Stimulated activated CD4-positive, alpha-beta T cell treated with anti-CD3 and anti-CD28 coated beads, Interleukin-2, amount 100 ng/mL, for 4 hours (primary cell): ENCODE measurements around the gene USP25.

Source experiments
- DNase-seq: peaks from one replicate; pipeline ENCODE4 v3.0.0-alpha.2; 2020; ENCODE audit warnings: low read depth

The USP25 gene

DNA sequence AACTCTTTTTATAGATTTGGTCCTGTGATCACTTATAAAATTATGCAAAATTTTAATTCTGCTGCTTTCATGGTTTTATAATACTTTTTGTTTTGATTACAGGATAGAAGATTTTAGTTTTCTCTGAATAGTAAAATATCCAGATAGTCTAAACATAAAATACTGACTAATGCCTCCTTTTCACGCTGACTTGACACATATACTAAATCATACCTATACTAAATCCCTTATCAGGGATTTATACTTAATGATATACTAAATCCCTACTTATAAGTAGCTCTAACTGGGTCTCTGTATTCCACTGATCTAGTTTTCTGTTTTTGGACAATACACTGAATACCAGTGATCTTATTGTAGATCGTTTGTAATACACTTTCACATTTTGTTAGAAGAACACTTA lies 128.0 kb downstream of the USP25 start:
- DNase-seq: no peak

DNA sequence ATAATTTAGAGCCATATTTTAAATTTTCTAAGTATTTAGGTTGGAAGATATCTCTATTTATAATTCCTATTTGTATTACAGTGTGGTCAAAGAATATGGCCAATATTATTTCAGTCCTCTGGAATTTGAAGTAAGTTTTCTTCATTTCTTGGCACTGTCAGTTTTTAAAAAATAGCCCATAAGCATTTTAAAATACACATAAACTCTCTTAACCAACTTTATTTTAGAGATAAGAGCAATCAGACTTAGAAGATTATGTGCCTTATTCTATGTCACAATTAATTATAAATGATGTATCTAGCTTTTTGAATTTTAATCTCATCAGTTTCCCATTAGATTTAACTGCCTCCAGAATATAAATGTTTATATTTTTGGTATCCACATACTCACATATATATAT lies 130.8 kb downstream of the USP25 start:
- DNase-seq: no peak

DNA sequence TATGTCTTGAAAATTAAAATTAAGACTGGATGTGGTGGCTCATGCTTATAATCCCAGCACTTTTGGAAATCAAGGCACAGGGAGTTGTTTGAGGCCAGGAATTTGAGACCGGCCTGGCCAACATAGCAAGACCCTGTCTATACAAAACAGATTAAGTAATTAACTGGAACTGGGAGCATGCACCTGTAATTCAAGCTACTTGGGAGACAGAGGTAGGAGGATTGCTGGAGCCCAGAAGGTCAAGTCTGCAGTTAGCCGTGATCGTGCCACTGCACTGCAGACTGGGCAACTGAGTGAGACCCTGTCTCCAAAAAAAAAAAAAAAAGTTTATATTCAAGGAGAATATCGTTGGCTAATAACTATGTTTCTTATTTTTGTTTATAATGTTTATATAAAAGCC lies 139.2 kb downstream of the USP25 start:
- DNase-seq: no peak

DNA sequence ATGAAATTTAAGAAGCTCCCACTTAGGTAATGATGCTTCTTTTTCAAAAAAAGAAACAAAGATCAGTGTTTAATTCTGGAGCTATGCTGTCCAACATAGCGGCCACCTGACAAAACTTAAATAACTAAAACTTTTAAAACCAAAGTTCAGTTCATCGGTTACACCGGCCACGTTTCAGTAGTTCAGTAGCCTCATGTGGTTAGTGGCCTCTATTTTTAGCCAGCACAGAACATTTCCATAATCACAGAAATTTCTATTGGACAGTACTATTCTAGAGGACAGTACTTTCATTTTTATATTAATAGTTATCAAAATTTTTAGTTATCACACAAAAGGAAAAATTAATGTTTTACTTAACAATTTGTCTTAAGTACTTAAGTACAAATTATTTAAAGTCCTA lies 141.0 kb downstream of the USP25 start:
- no peak for DNase-seq

DNA sequence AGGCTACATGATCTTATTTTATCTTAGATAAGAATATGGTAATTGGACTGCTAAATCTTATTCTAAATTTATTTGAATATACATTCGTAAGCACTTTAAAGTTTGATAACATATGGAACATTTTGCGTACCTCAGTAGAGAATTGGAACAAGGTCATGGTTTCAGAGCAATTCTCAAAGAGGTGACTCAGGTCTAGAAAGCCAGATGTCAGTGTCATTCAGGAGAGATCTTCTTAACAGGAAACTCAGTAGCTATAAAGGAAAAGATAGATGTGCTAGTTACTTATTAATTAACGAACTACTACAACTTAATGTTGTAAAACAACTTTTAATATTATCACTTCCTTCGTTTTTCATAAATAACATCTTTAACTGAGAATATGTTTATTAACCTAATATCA lies 142.5 kb downstream of the USP25 start:
- DNase-seq: no peak

DNA sequence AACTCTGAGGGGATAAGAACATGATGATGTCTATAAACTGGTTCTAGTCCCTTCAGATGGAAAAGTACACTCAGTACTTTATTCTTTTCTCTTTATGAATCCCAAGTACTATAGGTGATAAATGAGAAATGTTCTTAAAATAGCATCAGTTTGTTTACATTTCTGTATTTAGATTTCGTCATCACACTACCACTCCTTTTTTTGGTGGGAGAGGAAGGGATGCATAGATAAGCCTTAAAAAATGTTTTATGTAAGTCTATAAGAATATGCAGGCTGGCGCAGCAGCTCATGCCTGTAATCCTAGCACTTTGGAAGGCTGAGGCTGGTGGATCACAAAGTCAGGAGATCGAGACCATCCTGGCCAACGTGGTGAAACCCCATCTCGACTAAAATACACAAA lies 144.8 kb downstream of the USP25 start:
- DNase-seq: no peak

DNA sequence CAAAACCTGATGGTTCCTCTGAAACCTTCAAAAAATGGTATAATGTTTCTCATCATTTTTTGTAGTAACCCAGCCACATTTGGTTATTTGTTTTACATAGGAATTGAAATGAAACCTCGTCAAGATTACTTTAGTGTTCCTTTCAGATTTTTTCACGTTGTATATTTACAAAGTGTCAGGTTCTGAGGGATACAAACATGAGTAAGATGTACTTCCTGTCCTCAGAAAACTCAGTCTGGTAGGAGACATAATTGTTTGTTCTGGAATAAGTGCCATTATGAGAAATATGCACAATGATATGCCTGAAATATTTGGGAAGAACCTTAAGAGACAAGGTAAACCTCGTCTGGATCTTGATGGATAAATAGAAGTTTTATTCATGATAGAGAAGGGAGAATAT lies 145.5 kb downstream of the USP25 start:
- no peak for DNase-seq

DNA sequence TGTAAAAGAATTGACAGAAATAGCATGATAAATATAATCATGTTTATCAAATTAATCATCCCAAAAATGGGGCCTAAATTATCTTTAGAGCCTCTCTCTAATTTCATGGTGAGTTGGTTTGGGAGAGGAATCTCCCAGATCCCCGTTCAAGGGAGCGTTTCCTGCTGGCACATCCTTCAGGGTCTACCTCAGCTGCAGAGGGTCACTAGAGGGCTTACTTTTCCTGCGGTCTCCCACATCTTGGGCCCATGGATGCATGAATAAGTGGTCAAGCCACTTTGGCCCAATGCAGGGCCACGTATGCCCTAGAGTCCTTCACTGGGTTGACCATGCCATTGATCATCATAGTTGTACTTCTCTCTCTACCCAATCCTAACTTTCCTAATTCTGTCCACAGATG lies 164.1 kb downstream of the USP25 start:
- DNase-seq: no peak

DNA sequence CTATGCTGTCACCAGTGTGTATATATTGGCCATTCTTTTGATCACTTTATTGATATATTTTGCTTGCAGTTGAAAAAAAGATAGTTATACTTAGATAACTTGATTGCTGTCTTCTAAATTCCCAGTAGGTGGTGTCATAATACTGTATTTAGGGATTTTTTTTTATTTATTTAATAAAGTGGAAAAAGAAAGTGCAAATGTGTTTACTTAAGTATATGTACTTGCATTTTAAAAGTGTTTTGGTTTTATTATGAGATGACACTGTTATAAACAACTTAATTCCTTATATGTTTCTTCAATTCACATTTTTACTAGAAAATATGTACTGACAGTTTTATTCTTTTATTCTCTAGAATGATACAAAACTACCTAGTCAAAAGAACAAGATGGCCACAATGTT lies 164.8 kb downstream of the USP25 start:
- DNase-seq: no peak

DNA sequence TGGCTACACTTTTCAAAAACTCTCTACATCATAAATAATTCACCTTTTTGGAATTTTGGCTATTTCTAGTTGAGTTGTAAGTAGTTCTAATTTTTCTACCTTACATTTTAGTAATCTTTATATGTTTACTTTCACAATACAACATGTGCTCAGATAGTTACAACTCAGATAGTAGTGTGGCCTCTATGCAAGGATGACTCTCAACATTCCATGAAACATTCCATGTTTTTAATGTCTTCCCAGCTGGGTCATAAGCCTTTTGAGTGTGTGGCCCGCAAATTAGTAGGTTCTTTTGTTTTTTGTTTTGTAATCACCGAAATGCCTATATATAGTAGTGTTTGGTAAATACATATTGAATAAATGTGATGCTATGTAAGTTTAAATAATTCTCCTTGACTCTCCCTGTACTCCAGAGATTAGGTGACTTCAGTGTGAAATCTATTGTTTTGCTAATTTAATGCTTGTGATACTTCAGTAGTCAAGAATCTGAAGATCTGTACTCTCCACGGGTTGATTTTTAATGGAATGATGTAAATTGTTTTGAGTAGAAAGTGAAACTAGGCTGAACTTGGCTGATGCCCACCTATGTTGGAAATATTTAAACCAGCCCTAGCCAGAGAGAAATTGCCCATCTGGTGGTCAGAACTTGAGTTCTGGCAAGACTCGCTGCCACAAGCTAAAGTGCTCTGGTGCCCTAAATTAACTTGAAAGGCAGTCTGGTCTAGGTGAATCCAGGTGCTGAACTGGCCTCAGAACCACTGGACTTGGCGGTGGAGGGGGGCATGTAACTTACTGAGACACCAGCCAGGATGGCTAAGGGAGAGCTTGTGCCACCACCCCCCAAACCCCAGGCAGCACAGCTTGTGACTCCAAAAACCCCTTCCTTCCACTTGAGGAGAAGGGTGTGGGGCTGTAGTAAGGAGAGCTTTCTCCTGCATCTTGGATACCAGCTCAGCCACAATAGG lies 165.6 kb downstream of the USP25 start:
- DNase-seq: no peak

DNA sequence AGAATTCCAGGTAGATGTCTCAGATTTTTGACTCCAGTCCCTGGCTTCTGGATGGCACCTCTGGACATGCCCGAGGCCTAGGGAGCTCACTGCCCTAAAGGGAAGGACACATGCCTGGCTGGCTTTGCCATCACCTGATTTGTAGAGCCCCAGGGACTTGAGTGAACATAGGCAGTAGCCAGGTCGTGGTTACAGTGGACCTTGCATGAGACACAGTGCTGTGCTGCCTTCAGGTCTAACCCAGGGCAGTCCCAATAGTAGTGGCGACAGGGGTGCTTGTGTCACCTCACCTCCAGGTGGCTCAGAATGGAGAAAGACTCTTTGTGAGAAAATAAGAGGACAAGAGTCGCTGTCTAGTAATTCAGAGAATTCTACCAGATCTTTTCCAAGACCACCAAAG lies 166.7 kb downstream of the USP25 start:
- DNase-seq: no peak

DNA sequence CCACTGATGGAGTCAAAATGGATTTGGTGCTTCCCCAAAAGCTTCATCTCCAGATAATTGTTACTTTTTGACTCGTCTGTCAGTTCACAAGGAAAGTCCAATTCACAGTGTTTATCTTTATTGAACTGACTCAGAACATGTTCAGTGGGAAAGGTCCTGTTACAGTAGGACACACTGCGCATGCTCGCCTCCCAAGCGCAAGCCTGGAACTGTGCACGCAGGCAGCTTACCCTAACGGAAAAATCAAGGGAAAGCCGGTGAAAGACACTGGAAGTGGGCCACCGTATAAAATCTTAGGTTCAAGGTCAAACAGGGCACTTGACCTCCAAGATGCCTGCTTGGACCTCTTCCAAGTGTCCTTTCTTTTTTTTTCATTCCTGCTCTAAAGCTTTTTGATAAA lies 174.6 kb downstream of the USP25 start:
- DNase-seq: no peak

DNA sequence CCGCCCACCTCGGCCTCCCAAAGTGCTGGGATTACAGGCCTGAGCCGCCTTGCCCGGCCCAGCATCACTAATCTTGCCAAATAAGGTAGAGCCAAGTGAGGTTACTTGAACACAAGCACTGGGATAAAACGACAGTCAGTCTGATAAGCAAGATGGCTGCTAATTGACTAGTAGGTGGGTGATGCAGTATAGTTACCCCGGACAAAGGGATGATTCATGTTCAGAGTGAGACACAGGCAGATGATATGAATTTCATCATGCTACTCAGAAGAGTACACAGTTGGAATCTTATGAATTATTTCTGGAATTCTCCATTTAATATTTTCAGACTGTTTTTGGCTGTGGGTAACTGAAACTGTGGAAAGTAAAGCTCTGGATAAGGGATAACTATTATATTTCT lies 178.4 kb downstream of the USP25 start:
- DNase-seq: no peak

DNA sequence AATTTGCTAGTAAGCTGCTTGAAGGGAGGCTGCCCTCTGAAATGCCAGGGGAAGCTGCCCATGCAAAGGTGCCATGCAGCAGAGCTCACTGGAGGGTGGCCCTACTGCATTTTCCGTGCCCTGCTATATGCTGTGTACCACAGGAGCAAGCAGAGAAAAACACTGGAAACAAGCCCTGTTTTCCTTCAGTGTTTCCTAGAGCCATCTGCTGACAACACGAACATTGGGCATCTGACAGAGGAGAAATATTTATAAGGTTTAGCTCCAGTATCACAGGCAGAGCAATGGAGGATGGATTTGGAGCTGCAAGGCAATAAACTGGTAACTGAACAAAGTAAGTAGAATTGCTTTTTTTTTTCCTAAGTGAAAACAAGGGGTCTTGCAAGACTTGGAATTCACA lies 198.4 kb downstream of the USP25 start:
- DNase-seq: no peak

DNA sequence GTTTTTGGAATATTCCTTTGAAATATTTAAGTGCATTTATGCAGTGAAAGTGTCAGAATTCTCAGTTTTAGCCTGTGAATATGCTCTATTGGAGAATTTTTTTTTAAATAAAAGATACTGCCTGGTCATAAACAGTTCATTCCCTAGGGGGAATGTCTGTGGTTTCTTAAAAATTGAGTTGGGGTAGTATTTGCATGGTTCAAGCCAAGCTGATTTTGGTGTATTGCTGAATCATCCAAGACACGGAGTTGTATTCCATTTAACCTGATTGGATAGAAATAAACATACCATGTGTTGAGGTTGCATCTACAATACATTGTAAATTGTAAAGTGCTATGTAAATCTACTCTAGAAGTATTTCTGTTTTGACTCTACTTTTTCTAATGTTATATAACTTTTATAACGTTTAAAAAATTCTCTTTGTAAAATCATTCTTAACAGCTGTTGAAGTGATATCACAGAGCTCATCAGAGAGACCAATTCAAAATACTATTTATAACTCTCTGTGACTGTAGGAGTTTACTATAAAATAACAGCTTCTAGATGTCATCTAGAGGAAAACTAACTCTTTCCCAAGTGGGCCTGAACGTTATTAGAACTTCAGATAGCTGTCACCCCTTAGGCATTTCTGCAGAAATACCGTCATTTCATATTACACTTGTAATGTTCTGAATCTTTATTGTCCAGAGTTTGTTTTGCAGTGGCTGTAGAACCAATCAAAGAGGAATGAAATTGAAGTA lies 199.1 kb downstream of the USP25 start:
- DNase-seq: no peak

DNA sequence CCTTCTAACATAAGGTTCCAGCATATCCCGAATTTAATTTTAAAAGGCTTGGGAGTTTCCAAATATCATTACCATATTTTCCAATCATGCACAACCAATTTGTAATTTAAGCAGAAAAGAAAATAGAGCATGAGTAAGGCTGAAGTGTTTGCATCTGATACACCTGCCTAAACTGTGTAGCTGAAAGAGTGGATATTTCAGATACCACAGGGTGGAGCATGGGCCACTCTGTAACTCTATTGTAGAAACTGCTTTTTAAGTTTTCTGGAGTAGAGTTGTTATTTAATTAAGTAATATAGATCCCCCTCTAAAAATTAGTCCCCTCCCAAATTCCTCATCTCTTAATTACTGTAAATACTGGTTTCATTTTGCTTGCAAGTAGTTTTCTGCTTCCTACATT lies 199.8 kb downstream of the USP25 start:
- DNase-seq: no peak
